Stimulated activated naive CD8-positive, alpha-beta T cell treated with anti-CD3 and anti-CD28 coated beads, Interleukin-15, amount 100 ng/mL, for 72 hours (primary cell): ENCODE data around the gene SLC2A4RG.

Experiments used
- ATAC-seq: fragments of 150-1000 bp; cut with Tn5 transposase; 2 replicates; pipeline ENCODE4 v1.10.0; 2021; ENCODE audit warnings: mild to moderate bottlenecking, moderate library complexity
- DNase-seq, 2 donors: peaks; one replicate each; pipeline ENCODE4 v3.0.0; 2021 to 2022
- H3K27ac Mint-ChIP-seq, 2 donors: one replicate each; pipeline ENCODE4 v1.8.0; 2022; ENCODE audit warnings: mild to moderate bottlenecking in 2 of 2, mixed read lengths in 2 of 2, moderate library complexity in 2 of 2
- H3K27me3 Mint-ChIP-seq: one replicate; pipeline ENCODE4 v1.8.0; 2022; ENCODE audit warnings: mixed read lengths
- H3K4me1 Mint-ChIP-seq: one replicate; pipeline ENCODE4 v1.8.0; 2022; ENCODE audit warnings: mild to moderate bottlenecking, mixed read lengths
- H3K4me3 Mint-ChIP-seq, 2 donors: one replicate each; pipeline ENCODE4 v1.8.0; 2022; ENCODE audit warnings: mild to moderate bottlenecking in 2 of 2, mixed read lengths in 2 of 2, moderate library complexity in 1 of 2
- H3K9me3 Mint-ChIP-seq, 2 donors: one replicate each; pipeline ENCODE4 v1.8.0; 2022; ENCODE audit warnings: mixed read lengths in 2 of 2

The SLC2A4RG gene

DNA sequence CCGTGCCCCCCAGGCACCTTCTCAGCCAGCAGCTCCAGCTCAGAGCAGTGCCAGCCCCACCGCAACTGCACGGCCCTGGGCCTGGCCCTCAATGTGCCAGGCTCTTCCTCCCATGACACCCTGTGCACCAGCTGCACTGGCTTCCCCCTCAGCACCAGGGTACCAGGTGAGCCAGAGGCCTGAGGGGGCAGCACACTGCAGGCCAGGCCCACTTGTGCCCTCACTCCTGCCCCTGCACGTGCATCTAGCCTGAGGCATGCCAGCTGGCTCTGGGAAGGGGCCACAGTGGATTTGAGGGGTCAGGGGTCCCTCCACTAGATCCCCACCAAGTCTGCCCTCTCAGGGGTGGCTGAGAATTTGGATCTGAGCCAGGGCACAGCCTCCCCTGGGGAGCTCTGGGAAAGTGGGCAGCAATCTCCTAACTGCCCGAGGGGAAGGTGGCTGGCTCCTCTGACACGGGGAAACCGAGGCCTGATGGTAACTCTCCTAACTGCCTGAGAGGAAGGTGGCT, 42.2 kb upstream of the SLC2A4RG start:
- no peaks in the 10 kb centered on the region for H3K27me3 Mint-ChIP-seq
- no peaks in the 10 kb centered on the region for H3K9me3 Mint-ChIP-seq
- no peak for ATAC-seq
- peak in 1 of 2 donors; percentile 13 for DNase-seq
- peaks cover 56% of the 10 kb centered on the region for H3K4me1 Mint-ChIP-seq
- peak overlapping the region in 1 of 2 donors; percentile 93 for H3K27ac Mint-ChIP-seq
- peak overlapping the region; percentile 9 to 67 for H3K4me3 Mint-ChIP-seq

DNA sequence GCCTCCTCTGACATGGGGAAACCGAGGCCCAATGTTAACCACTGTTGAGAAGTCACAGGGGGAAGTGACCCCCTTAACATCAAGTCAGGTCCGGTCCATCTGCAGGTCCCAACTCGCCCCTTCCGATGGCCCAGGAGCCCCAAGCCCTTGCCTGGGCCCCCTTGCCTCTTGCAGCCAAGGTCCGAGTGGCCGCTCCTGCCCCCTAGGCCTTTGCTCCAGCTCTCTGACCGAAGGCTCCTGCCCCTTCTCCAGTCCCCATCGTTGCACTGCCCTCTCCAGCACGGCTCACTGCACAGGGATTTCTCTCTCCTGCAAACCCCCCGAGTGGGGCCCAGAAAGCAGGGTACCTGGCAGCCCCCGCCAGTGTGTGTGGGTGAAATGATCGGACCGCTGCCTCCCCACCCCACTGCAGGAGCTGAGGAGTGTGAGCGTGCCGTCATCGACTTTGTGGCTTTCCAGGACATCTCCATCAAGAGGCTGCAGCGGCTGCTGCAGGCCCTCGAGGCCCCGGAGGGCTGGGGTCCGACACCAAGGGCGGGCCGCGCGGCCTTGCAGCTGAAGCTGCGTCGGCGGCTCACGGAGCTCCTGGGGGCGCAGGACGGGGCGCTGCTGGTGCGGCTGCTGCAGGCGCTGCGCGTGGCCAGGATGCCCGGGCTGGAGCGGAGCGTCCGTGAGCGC, 41.6 kb upstream of the SLC2A4RG start:
- peaks cover 56% of the 10 kb centered on the region for H3K4me1 Mint-ChIP-seq
- no peak for ATAC-seq
- no peaks in the 10 kb centered on the region for H3K9me3 Mint-ChIP-seq
- H3K27me3 Mint-ChIP-seq: no peaks in the 10 kb centered on the region
- peak overlapping the region in 1 of 2 donors; percentile 57 for H3K4me3 Mint-ChIP-seq
- H3K27ac Mint-ChIP-seq: peak overlapping the region; percentile 57 to 93
- peak in 1 of 2 donors; percentile 12 for DNase-seq

DNA sequence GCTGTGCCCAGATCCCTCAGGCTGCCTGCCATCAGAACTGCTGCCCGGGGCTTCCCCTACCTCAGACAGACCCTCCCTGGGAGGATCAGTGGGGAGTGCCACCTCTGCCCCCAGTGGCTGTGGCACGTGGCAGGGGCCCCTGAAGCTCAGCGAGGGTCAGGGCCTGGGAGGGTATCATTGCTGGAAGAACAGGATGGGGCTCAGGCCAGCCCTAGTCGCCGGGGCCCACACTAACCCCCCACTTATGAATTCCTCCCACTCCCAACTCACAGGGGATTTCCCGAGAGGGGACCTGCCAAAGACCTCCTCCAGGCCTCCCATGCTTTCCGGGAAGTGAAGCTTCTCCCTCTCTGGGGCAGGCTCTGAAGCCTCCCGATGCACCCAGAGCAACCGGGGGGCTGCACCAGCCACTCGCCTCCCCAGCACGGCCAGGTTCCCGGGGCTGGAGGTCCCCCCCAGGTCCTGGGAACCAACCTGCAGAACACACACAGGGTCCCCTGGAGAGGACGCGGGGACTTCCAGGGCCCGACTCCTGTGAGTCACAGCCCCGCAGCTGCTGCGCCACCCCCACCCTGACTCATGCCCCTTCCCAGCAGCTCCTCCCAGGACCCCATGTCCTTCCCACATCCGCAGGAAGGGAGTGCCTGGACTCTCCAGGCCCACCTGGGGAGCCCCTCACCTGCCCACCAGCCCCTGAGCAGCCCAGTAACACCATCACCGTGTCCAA, 40.7 kb upstream of the SLC2A4RG start:
- H3K27me3 Mint-ChIP-seq: no peaks in the 10 kb centered on the region
- H3K27ac Mint-ChIP-seq: peak overlapping the region in 1 of 2 donors; percentile 95
- ATAC-seq (peak; percentile 45), DNase-seq (peak in 1 of 2 donors; percentile 44)
- H3K4me3 Mint-ChIP-seq: peak overlapping the region in 1 of 2 donors; percentile 70
- H3K4me1 Mint-ChIP-seq: peaks cover 55% of the 10 kb centered on the region
- H3K9me3 Mint-ChIP-seq: no peaks in the 10 kb centered on the region

DNA sequence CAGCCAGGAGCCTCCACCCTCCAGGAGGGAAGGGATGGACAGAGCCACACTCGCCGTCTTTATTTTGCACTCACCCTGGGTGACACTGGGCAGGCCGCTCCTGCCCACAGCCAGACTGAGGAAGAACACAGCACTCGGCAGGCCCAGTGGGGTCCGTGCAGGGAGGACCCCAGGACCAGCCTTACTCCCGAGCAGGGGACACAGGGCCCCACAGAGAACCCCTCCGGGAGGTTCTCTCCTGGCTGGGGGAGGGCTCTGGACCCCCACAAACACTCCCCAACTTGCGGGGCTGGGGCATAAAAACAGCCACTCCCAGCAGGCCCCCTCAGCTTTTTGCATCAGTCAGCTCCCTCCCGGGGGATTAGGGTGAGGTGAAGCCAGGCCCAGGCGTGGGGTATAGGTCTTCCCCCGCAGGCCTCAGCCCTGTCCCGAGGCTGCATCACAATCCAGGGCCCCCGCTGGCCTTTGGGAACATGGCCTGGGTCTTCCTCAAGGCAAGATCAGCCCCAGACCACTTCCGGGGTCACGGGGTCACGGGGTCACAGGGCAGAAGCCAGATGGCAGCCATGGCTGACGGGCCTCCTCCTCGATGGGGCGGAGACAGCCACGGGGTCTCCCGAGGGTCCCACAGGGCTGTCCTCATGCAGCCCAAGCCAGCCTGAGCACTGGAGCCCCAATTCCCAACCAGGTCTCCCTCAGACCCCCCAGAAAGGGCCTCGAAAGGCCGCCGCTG, 39.9 kb upstream of the SLC2A4RG start:
- H3K4me1 Mint-ChIP-seq: peaks cover 56% of the 10 kb centered on the region
- H3K27ac Mint-ChIP-seq: peak overlapping the region in 1 of 2 donors; percentile 95
- H3K9me3 Mint-ChIP-seq: no peaks in the 10 kb centered on the region
- peak; percentile 8 for ATAC-seq
- no peak for DNase-seq
- H3K27me3 Mint-ChIP-seq: no peaks in the 10 kb centered on the region
- H3K4me3 Mint-ChIP-seq: peak overlapping the region in 1 of 2 donors; percentile 70

DNA sequence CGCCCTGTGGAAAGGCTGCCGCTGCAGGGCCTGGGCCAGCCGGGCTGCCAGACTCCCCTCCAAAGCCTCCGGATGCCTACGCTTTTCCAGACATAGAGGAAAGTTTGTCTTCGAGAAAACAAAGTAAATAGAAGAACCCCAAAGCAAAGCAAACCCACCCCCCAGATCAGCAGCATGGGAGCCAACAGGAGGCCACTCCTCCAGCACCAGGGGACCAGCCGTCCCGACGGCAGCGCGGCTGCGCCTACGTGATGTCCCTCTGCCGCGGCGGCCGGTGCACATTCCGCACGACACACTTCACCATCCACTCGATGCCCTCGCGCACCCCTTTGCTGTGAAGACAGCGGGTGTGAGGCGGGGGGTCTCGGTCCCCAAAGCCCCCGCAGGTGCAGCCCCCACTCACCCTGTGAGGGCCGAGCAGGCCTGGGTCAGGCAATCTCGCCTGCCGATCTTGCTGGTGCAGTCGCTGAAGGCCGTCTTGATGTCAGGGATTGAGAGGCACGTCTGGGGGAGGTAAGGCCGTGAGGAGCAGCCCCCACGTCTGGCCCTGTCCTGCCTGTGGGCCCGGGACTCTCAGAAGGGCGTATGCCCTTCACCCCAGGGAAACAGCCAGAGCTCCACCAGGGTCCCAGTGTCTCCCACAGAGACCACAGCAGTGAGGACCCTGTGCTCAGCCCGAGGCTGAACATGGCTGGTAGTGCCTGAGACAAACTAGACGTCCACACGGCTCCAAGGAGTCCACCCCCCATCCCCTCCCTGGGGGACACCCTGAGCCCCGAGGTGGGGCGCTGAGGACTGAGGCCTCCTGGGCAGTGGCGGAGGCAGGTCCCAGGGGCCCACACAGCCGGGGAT, 39.2 kb upstream of the SLC2A4RG start:
- Mint-ChIP-seq H3K27ac (peak overlapping the region in 1 of 2 donors; percentile 95), H3K4me1 (peaks cover 64% of the 10 kb centered on the region), H3K9me3 (no peaks in the 10 kb centered on the region), H3K27me3 (no peaks in the 10 kb centered on the region), H3K4me3 (peak overlapping the region in 1 of 2 donors; percentile 21)
- DNase-seq: peak in 1 of 2 donors; percentile 16
- ATAC-seq: peak; percentile 9

DNA sequence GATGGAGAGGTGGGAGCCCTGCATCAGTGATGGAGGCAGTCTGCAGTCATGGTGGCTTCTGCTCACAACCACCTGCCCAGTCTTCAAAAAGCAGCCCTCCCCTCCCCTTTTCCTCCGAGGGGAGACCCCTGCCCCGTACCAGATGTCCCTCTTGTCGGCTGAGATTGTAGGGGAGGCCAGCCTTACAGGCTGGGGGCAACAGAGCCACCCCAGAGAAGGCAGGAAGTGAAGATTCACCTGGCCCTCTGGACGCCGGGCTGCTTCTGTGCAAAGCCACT, 38.6 kb upstream of the SLC2A4RG start:
- no peak for ATAC-seq
- no peak for DNase-seq
- Mint-ChIP-seq H3K9me3 (no peaks in the 10 kb centered on the region), H3K27me3 (no peaks in the 10 kb centered on the region), H3K4me3 (no peak overlapping the region), H3K4me1 (peaks cover 67% of the 10 kb centered on the region), H3K27ac (no peak overlapping the region)

DNA sequence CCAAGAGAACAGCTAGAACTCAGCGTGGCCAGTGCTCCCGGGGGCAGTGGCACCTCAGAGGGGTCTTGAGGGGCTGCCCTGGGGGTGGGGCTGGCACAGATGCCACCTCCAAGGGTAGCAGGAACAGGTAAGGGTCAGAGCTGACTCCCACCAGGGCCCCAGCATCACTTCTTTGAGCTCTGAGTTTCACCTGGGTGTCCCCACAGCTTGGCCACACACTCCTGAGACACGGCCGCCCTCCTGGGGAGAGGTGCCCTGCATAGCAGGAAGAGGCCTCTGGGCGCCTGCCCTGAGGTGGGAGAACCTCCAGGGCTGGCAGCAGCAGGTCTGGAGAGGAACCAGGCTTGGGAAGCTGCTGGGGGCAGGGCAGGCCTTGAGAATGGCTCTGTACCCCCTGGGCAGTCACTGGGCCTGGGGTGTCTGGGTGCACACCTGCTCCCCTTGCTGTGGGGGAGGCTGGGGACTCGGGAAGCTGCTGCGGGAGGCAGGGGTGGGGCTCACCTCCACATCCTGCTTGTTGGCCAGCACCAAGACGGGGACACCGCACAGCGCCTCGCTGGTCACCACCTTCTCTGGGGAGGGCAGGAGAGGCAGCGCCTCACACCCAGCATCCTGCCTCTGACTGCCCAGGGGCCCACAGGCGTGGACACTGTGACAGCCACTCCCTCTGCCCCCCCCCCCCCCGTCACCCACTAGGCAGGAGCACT, 38.1 kb upstream of the SLC2A4RG start:
- ATAC-seq (no peak), DNase-seq (peak in 1 of 2 donors; percentile 12)
- Mint-ChIP-seq H3K4me3 (no peak overlapping the region), H3K4me1 (peaks cover 67% of the 10 kb centered on the region), H3K27ac (peak overlapping the region in 1 of 2 donors; percentile 27), H3K9me3 (no peaks in the 10 kb centered on the region), H3K27me3 (no peaks in the 10 kb centered on the region)

DNA sequence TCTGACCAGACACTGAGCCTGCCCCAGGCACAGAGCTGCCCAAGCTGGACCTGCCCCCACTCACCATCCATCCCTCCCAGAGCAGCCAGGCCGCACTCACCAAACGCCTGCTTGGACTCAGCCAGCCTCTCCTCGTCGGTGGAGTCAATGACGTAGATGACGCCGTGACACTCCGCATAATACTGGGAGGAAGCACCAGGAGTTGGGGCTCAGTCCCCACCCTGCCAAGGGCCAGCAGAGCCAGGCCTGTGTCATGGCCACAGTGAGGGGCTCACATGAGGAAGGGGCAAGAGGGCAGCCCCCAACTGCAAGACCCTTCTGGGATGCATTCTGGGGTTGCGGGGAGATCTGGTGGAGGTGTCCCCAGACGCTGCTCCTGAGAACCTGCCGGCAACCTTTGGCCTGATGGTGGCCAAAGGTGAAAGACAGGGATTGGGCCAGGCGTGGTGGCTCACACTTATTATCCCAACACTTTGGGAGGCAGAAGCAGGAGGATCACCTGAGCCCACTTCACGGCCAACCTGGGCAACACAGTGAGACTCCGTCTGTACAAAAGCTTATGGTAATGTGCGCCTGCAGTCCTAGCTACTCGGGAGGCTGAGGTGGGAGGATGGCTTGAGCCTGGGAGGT, 37.4 kb upstream of the SLC2A4RG start:
- no peaks in the 10 kb centered on the region for H3K9me3 Mint-ChIP-seq
- H3K4me3 Mint-ChIP-seq: no peak overlapping the region
- H3K27ac Mint-ChIP-seq: peak overlapping the region in 1 of 2 donors; percentile 61
- H3K27me3 Mint-ChIP-seq: no peaks in the 10 kb centered on the region
- DNase-seq (no peak), ATAC-seq (no peak)
- H3K4me1 Mint-ChIP-seq: peaks cover 64% of the 10 kb centered on the region

DNA sequence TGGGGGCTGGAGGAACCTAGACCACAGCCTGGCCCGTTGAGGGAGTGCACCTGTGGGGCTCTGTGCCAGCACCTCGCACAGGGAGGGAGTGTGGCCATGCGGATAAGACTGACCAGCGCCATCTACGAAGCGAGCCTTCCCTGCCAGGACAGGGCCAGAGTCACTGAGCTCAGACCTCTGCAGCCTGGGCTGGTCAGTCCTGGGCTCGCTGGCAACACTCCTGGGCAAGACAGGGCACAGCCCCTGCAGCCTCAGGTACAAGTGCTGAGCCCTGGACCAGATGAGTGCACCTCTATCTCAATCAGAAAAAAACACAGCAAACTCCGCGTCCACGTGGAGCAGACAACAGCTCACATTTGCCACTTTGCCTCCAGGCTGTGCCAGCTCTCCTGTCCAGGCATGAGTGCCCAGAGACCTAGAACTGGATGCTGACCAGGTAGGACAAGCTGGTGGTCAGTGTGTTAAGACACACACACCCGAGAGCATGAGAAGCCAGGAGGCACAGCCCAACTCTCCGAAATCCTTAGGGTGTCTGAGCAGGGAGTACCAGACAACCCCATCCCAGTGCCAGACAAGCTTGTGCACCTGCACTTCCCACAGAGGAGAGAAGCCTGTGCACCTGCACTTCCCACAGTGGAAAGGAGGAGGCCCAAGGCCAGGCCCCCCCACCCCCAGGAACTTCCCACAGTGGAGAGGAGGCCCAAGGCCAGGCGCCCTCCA, 36.7 kb upstream of the SLC2A4RG start:
- Mint-ChIP-seq H3K4me1 (peaks cover 56% of the 10 kb centered on the region), H3K4me3 (no peak overlapping the region), H3K27me3 (no peaks in the 10 kb centered on the region), H3K27ac (no peak overlapping the region), H3K9me3 (no peaks in the 10 kb centered on the region)
- no peak for ATAC-seq
- no peak for DNase-seq

DNA sequence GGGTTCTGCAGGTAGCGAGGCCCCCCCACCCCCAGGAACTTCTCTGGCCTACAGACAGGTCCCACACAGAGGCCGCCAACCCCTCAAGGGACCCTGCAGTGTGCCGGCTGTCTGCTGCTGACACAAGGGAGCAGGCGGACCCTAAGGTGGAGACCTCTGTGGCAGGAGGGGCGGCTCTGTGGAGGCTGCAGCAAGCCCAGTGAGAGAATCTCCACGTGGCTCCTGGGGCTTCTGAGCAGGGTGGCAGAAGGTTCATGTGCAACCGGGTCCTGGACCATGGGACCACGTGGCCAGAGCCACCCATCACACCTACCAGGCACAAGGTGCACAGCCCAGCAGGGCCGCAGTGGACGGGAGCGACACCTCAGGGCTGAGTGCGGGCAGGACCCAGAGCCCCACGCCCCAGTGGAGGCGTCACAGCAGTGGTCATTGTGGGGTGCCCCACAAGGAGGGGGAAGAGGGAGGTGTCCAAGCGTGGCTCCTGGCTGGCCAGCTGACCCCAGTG, 36.1 kb upstream of the SLC2A4RG start:
- peaks cover 55% of the 10 kb centered on the region for H3K4me1 Mint-ChIP-seq
- H3K27ac Mint-ChIP-seq: peak overlapping the region in 1 of 2 donors; percentile 67
- no peaks in the 10 kb centered on the region for H3K9me3 Mint-ChIP-seq
- DNase-seq (no peak), ATAC-seq (no peak)
- H3K4me3 Mint-ChIP-seq: no peak overlapping the region
- no peaks in the 10 kb centered on the region for H3K27me3 Mint-ChIP-seq

DNA sequence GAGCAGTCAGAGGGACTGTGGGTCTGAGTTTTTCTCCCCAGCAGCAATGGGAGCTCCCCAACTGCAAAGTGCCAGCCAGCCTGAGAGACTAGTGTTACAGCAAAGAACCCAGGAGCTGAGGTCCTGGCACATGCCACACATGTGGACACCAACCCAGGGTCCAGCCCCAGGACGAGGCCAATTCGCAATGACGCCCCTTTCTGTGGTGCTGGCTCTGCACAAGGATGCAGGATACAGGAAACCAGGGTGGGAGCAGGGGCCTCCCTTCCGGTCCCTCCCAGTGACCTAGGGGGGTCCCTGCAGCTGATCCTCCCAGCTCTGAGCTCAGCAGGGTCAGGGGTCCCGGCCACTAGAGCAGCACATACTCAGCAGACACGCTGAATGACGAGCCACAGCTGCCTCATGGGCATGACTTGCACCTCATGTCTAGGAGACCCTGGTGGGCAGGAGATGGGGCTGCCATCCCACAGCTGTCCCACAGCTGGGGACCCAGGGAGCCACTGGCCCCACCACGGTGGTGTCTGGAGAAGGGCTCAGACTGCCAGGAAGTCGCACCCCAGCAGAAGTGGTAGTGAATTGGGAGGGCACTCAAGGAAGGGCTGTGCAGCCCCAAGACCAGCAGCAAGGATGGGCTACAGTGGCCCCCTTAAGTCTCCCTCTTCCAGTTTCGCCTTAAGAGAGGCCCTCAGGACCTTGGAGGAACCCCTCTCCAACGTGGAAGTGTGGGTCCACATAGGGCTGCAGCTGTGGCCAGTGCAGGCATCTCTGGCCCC, 35.4 kb upstream of the SLC2A4RG start:
- no peak overlapping the region for H3K4me3 Mint-ChIP-seq
- no peaks in the 10 kb centered on the region for H3K9me3 Mint-ChIP-seq
- peaks cover 55% of the 10 kb centered on the region for H3K4me1 Mint-ChIP-seq
- DNase-seq: no peak
- H3K27me3 Mint-ChIP-seq: no peaks in the 10 kb centered on the region
- no peak for ATAC-seq
- H3K27ac Mint-ChIP-seq: peak overlapping the region in 1 of 2 donors; percentile 67

DNA sequence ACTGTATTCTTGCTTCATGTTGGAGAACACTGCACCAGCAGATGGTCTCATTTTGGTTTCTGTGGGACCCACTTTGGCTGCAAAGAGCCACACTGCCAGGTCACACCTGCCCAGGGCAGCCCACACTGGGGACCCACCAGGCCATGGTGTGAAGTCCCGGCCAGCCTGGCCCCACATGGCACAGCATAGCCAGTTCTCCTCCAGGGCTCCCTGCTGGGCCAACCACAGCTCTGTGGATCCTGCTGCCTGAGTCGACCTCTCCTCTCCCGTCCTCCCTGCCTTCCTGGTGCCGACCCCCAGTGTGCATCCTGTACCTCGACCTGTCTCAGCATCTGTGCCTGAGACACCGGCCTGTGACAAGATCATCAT, 34.8 kb upstream of the SLC2A4RG start:
- Mint-ChIP-seq H3K27me3 (no peaks in the 10 kb centered on the region), H3K4me3 (no peak overlapping the region), H3K9me3 (no peaks in the 10 kb centered on the region), H3K4me1 (peaks cover 55% of the 10 kb centered on the region), H3K27ac (no peak overlapping the region)
- DNase-seq (no peak), ATAC-seq (no peak)
